CD4-positive, alpha-beta T cell treated with Interleukin-6 for 4 hours (primary cell): ENCODE data around the gene SPRED3.
"Not testable (repeated sequence)": the region's sequence is repeated elsewhere in the genome, so short reads cannot be mapped to it uniquely, and the experiment has no call there.

Experiments
- DNase-seq: peaks from one replicate; pipeline ENCODE4 v3.0.0-alpha.2; 2020; ENCODE audit warnings: mixed read lengths

Gene SPRED3

DNA sequence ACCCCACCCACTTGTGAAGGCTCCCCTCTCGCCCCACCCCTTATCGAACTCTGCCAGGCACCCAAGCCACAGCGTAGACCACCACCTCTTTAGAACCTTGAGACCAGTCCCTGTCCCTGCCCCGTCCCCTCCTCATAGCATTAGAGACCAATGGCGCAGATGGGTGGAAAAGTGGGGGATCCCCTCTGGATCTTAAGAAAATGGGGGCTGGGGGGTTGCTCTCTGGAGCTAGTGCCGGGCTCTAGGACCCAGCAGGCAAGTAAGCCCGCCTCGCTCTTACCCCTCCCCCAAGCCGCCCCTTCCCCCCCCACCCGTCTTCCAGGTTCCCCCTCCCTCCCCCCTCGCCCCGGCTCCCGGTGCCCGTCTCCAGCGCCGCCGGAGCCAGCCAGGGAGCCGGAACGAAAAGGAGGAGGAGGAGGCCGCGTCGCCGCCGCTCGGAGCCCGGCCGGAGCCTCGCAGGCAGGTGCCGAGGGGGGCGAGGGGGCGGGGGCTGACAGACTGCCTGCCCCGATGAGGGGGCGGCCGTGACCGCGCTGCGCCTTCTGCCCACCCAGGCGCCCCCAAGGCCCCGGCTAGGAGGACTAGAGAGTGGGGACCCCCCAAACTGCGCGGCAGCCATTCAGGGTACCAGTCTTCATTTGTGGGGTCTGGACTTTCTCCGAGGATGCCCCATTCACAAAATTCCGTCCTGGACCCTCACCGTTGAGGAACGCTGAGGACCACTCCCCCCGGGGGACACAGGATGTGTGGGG is at the start of gene SPRED3:
SPRED3 (plus strand) TSS at position 349 of the 752 bp plus-strand sequence. CDS start 1,606 bp downstream, outside the sequence.
- DNase-seq: peak; percentile 51

DNA sequence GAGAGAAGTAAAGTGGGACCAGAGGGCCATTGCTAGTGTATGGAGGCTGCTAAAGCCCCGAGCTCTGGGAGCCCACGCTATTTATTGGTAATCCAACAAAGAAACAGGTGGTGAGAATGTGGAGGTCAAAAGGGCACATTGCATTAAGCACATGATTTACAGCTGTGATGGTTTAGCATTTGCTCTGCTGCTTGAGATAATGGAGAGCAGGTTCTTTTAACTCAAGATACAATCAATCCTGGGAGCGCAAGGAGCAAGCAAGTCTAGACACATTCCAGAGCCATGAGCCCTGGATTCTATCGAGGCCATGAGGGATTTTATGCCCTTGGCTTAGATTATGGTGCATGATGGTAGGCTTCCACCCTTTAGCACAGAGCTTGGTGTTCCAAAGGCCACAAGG is 49.5 kb upstream of the SPRED3 start:
- not testable (repeated sequence) for DNase-seq

GRCh38 chr19:38340927-38341326 is 47.6 kb upstream of the SPRED3 start:
- DNase-seq: no peak

GRCh38 chr19:38346837-38347236 is 41.7 kb upstream of the SPRED3 start:
- DNase-seq: no peak

GRCh38 chr19:38350883-38351282 is 37.6 kb upstream of the SPRED3 start:
- DNase-seq: no peak

GRCh38 chr19:38351865-38352395 is 36.6 kb upstream of the SPRED3 start:
- no peak for DNase-seq

GRCh38 chr19:38352611-38353010 is 35.9 kb upstream of the SPRED3 start:
- no peak for DNase-seq

DNA sequence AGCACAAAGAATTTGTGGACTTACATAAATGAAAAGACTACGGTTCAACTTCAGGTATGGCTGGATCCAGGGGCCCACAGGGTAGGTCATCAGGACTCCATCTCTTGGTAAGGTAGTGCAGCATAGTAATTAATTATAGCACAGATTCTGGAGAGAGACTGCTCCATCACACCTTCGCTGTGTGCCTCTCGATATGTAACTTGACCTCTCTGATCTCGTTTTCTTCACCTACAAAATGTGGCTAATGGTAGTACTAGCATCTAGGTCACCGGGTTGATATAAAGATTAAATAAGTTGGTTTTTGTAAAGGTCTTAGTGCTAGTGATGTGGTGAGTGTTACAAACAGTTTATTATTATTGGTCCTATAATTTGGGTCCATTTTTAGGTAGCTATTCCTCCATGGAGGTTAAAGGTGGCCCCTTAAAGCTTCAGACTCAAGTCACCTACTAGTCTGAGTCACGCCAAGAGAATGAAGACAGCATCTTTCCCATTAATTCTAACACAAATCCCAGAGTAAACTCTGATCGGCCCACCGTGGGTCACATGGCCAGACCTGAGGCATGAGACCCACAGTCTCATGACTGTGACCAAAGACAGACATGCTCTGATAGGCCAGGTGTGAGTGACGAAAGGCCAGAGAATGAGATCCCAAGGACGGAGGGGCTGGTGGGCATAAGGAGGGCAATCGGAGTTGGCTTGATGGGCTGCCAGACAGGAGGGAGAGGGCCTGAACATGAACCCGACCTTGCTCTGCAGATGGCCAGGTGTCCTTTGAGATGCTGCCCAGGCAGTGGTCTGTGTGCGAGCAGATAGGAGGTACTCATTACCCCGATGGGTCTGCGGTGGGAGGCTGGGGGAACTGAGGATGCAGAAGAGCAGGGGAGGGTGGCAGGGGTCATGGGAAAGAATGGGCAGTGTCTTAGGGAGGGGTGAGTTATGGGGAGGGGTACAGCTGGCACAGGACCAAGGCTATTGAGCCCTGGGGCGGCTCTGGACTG is 32.5 kb upstream of the SPRED3 start:
- no peak for DNase-seq

GRCh38 chr19:38358071-38358470 is 30.4 kb upstream of the SPRED3 start:
- DNase-seq: no peak

DNA sequence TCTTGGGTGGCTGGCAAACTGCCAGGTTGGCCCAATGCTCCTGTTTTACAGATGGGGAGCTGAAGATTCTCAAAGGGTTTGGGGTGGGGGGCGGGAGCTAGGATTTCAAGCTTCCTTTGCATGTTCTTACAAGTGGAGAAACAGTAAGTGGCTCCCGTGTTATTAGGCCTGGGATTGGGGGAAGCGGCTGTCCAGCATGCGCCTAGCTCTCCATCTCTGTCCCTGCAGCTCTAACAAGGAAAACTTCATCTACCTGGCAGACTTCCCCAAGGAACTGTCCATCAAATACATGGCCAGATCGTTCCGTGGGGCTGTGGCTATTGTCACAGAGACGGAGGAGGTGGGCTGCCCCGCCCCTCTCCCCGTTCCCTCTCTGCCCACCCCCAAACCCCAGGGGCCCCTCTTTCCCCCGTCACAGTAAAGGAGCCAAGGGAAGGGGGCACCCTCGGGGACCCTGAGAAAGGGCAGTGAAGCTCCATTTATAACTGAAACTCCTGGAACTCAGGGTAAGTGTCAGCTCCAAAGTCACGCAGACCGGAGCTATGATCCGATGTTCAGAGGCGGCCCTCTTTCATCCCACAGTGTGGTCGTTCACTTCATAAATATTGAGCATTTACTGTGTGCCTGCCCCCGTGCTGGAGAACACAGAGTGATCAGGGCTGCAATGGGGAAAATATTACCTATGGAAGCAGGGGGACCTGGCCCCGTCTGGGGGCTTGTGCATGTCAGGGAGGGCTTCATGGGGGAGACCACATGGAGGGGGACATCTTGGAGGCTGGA is 29.1 kb upstream of the SPRED3 start:
- DNase-seq: no peak

- no peak for DNase-seq
Observed at GRCh38 chr19:38360351-38360750, 28.1 kb upstream of the SPRED3 start.

GRCh38 chr19:38360839-38361631 is 27.5 kb upstream of the SPRED3 start:
- no peak for DNase-seq

GRCh38 chr19:38361633-38362075 is 26.8 kb upstream of the SPRED3 start:
- peak; percentile 82 for DNase-seq

DNA sequence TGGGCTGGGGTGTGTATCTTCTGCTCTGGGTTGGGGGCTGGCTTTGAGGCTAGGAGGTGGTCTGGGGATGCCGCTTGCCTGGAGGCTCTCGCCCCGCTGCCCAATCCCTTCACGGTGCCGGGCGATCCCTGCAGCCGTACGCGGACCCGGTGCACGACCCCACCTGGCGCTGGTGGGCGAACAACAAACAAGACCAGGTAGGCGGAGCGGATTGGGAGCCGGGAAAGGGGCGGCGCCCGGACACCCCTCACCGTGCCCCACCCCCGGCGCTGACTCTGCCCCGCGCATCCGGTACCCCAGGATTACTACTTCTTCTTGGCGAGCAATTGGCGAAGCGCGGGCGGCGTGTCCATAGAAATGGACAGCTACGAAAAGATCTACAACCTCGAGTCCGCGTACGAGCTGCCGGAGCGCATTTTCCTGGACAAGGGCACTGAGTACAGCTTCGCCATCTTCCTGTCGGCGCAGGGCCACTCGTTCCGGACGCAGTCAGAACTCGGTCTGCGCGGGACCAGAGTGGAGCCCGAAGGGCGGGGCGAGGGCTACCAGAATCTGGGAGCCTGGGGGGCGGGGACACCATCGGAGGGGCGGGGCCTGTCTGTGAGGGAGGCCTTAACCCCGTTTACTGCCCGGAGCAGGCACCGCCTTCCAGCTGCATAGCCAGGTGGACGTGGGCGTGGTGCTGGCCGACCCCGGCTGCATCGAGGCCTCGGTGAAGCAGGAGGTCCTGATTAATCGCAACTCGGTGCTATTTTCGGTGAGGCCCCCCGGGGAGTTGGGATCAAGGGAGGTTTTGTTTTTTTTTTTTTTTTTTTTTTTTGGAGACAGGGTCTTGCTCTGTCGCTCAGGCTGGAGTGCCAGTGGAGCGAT is 26.2 kb upstream of the SPRED3 start:
- DNase-seq: peak; percentile 82

DNA sequence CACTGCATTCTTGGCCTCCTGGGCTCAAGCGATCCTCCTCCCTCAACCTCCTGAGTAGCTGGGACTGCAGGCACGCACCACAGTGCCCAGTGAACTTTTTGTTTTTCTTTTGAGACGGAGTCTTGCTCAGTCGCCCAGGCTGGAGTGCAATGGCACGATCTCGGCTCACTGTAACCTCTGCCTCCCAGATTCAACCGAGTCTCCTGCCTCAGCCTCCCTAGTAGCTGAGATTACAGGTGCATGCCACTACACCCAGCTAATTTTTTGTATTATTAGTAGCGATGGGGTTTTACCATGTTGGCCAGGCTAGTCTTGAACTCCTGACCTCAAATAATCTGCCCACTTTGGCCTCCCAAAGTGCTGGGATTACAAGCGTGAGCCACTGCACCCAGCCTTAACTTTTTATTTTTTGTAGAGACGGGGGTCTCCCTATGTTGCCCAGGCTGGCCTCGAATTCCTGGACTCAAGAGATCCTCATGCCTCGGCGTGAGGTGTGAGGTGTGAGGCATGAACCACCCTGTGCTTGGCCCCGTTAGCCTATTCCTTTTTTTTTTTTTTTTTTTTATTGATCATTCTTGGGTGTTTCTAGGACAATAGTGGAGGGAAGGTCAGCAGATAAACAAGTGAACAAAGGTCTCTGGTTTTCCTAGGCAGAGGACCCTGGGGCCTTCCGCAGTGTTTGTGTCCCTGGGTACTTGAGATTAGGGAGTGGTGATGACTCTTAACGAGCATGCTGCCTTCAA is 25.4 kb upstream of the SPRED3 start:
- DNase-seq: not testable (repeated sequence)

DNA sequence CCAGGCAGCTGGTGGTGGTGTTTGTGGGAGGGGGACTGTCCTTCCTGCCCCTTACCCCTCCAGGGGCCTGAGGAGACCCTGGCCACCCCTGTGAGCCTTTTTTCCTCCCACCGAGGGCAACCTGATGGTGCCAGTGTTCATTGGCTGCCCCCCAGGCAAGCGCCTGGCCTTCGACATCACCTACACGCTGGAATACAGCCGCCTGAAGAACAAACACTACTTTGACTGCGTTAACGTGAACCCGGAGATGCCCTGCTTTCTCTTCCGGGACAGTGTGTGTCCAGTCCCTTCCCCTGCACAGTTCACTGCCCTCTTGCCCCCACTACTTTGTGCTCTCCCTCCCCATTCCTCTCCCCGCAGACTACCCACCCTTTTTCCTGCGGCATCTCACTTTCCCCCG is 21.5 kb upstream of the SPRED3 start:
- DNase-seq: no peak

DNA sequence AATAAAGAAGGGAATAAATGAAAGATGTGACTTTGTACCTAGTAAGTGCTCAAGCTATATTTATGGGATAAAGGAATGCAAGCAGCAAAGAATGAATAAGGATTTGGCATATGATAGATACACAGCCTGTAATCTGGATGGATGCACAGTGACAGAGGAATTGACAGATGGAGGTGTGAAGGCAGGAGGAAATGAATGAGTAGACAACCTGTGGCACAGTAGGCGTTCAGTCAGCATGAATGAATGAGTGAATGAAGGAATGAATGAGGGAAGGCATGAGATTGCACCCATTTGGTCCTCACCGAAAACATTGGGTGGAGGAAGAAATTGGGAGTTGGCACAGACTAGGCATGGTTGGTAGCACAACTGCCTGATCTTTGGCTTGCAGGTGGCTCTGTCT is 18.9 kb upstream of the SPRED3 start:
- DNase-seq: no peak

GRCh38 chr19:38370299-38370698 is 18.2 kb upstream of the SPRED3 start:
- no peak for DNase-seq

DNA sequence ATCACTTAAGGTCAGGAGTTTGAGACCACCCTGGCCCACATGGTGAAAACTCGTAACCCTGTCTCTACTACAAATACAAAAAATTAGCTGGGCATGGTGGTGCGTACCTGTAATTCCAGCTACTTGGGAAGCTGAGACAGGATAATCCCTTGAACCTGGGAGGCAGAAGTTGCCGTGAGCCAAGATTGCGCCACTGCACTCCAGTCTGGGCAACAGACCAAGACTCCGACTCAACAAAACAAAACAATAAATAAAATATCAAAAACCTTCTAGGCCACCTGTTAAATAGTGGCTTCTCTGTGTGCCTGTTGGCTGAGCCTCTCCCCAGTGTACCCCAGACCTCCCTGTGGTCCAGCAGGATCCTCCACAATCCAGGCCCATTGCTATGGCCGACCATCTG is 17.4 kb upstream of the SPRED3 start:
- DNase-seq: no peak

DNA sequence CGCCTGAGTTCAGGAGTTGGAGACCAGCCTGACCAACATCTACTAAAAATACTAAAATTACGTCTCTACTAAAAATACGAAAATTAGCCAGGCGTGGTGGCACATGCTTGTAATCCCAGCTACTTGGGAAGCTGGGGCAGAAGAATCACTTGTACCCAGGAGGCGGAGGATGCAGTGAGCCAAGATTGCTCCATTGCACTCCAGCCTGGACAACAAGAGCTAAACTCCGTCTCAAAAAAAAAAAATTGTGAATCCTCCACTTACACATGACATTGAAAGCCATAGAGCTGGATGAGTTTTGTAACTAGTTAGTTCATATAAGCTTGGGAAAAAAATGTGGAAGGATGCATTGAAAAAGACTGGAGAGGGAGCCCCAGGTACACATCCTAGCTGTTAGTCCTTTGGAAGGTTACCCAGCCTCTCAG is 14.6 kb upstream of the SPRED3 start:
- DNase-seq: no peak
